Activated naive CD4-positive, alpha-beta T cell treated with anti-CD3 and anti-CD28 coated beads, Interleukin-2, amount 50 U/mL, for 72 hours (primary cell): Measurements from ENCODE around the gene SLC35E2B. TPM values are rescaled to one million over a fixed set of nuclear protein-coding genes. Genes with fewer than 3 reads are reported as not detected.
"Not testable (repeated sequence)": the region's sequence is repeated elsewhere in the genome, so short reads cannot be mapped to it uniquely, and the experiment has no call there.

Source experiments
- ATAC-seq, 2 donors: fragments of 150-1000 bp; cut with Tn5 transposase; 2 replicates each; pipeline ENCODE4 v1.10.0; 2021; ENCODE audit warnings: mild to moderate bottlenecking in 2 of 2, moderate library complexity in 2 of 2
- DNase-seq, 2 donors: peaks; one replicate each; pipeline ENCODE4 v3.0.0; 2021 to 2022; ENCODE audit warnings: low spot score in 2 of 2
- H3K27ac Mint-ChIP-seq, 2 donors: one replicate each; pipeline ENCODE4 v1.8.0; 2022; ENCODE audit warnings: mild to moderate bottlenecking in 2 of 2, mixed read lengths in 2 of 2
- H3K36me3 Mint-ChIP-seq, 2 donors: one replicate each; pipeline ENCODE4 v1.8.0; 2022; ENCODE audit warnings: mixed read lengths in 2 of 2
- H3K9me3 Mint-ChIP-seq, 2 donors: one replicate each; pipeline ENCODE4 v1.8.0; 2022; ENCODE audit warnings: mixed read lengths in 2 of 2
- total RNA-seq, 2 donors: library from RNA; stranded (reverse); gene quantifications; one replicate each; pipeline ENCODE4 v1.2.3, GENCODE V29; 2022

Gene SLC35E2B
- total RNA-seq, 2 donors from 2014 or later: 19.0 to 48.5 TPM

- not testable (repeated sequence) for H3K36me3 Mint-ChIP-seq, ATAC-seq, H3K9me3 Mint-ChIP-seq, H3K27ac Mint-ChIP-seq, DNase-seq
Observed at GRCh38 chr1:1707897-1708296, 15.3 kb upstream of the SLC35E2B start.

GRCh38 chr1:1707241-1707640 is 14.6 kb upstream of the SLC35E2B start:
- ATAC-seq, H3K9me3 Mint-ChIP-seq, H3K36me3 Mint-ChIP-seq, H3K27ac Mint-ChIP-seq, DNase-seq: not testable (repeated sequence)

GRCh38 chr1:1705623-1706022 is 13.0 kb upstream of the SLC35E2B start:
- not testable (repeated sequence) for DNase-seq, H3K36me3 Mint-ChIP-seq, H3K27ac Mint-ChIP-seq, H3K9me3 Mint-ChIP-seq, ATAC-seq

GRCh38 chr1:1704284-1704957 is 11.8 kb upstream of the SLC35E2B start:
- H3K9me3 Mint-ChIP-seq, ATAC-seq, H3K27ac Mint-ChIP-seq, H3K36me3 Mint-ChIP-seq, DNase-seq: not testable (repeated sequence)

- ATAC-seq: no peak
- Mint-ChIP-seq H3K36me3 (no peaks in the 10 kb centered on the region), H3K9me3 (no peaks in the 10 kb centered on the region), H3K27ac (no peak overlapping the region)
- no peak for DNase-seq
Observed at GRCh38 chr1:1703796-1704195, 11.2 kb upstream of the SLC35E2B start.

- ATAC-seq, DNase-seq, H3K27ac Mint-ChIP-seq, H3K9me3 Mint-ChIP-seq, H3K36me3 Mint-ChIP-seq: not testable (repeated sequence)
Observed at GRCh38 chr1:1702506-1702905, 9.9 kb upstream of the SLC35E2B start.

DNA sequence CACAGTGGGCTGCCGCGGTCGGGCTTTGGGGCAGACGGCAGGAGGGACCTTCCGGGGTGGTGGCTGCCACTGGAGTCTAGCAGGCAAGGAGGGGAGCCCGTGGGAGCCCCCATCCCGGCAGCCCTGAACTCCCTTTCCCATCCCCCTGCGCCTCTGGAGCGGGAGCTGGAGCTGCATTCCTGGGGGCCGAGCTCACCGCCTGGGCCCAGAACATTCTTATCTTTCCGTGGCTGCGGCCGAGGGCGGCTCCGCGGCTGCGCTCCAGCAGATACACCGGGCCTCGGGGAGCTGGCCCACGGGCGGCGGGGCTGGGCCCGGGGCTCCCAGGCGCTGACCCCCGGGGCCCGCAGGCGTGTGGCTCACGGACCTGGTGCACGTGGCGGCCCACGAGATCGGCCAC is 8.0 kb upstream of the SLC35E2B start:
- DNase-seq, H3K9me3 Mint-ChIP-seq, H3K27ac Mint-ChIP-seq, ATAC-seq, H3K36me3 Mint-ChIP-seq: not testable (repeated sequence)

DNA sequence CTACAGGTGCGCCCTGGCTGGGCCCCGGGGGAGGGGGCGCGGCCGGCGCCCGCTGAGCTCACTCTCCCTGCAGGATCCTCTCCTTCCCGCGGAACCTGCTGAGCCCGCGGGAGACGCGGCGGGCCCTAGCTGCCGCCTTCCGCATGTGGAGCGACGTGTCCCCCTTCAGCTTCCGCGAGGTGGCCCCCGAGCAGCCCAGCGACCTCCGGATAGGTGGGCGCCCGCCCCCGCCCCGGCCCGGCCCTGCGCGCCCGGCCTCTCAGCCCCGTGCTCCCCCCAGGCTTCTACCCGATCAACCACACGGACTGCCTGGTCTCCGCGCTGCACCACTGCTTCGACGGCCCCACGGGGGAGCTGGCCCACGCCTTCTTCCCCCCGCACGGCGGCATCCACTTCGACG is 7.5 kb upstream of the SLC35E2B start:
- not testable (repeated sequence) for DNase-seq, H3K36me3 Mint-ChIP-seq, H3K9me3 Mint-ChIP-seq, H3K27ac Mint-ChIP-seq
- peak in 1 of 2 donors; percentile 10 for ATAC-seq

GRCh38 chr1:1699061-1699460 is 6.5 kb upstream of the SLC35E2B start:
- not testable (repeated sequence) for H3K27ac Mint-ChIP-seq, DNase-seq, H3K36me3 Mint-ChIP-seq, ATAC-seq, H3K9me3 Mint-ChIP-seq

DNA sequence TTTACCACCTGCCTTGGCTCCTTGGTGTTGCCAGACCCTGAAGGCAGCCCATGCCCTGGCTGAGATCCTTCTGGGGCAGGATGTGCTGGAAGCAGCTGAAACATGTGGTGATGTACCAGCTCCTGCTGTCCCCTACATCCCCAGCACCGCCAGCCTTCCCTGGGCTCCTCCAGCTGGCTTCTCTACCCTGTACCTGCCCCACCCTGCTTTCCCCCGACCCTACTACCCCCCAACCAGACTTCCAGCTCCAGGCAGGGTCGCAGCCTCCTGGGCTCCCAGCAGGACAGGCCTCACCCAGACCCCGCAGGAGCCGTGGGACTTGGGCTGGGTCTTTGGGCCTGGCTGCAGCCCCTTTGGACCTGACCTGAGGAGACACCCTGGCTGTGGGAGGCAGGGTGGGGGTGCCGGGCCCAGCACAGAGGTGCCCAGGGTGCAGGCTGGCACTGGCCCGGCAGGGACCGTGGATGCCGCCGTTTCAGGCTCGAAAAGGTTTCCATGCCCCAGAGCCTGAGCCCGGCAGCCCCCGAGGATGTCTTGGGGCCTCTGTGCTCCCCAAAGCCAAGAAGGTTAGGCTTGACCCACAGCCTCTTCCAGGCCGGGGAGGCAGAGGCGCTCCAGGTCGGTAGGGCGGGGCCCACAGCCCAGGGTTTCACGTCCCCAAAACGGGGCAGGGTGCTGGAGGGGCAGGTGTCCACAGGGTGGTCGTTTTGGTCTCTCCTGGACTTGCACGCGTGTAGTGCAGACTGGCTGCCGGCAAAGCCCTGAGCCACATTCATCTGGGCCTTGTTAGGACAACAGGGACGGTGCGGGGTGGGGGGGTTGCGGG is 5.0 kb upstream of the SLC35E2B start:
- H3K27ac Mint-ChIP-seq, DNase-seq, ATAC-seq, H3K36me3 Mint-ChIP-seq, H3K9me3 Mint-ChIP-seq: not testable (repeated sequence)

- H3K36me3 Mint-ChIP-seq, ATAC-seq, H3K27ac Mint-ChIP-seq, DNase-seq, H3K9me3 Mint-ChIP-seq: not testable (repeated sequence)
Observed at GRCh38 chr1:1696431-1697357, 4.1 kb upstream of the SLC35E2B start.

DNA sequence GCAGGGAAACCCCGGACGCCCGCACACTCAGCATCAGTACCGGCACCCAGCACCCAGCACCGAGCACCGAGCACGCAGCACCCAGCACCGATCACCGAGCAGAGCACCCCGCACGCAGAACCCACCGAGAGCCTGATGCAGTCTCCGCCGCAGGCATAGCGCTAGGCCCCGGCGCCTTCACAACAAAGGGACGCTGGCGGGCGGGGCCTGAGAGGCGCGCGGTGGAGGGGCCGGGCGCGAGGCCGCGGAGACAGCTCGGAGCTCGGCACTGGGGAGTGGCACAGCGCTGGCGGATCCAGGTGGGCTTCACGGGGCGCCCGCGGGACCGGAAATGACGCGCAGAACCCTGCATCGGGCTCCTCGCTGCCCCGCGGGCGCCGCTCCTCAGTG is 276 bp downstream of the SLC35E2B start:
- H3K36me3 Mint-ChIP-seq, H3K9me3 Mint-ChIP-seq: not testable (repeated sequence)
- ATAC-seq (peak; percentile 65 to 67), DNase-seq (peak in 1 of 2 donors; percentile 79)
- peak overlapping the region in 1 of 2 donors; percentile 87 for H3K27ac Mint-ChIP-seq

GRCh38 chr1:1691443-1691842 is 1.2 kb downstream of the SLC35E2B start:
- H3K36me3 Mint-ChIP-seq, H3K9me3 Mint-ChIP-seq, DNase-seq, H3K27ac Mint-ChIP-seq, ATAC-seq: not testable (repeated sequence)

DNA sequence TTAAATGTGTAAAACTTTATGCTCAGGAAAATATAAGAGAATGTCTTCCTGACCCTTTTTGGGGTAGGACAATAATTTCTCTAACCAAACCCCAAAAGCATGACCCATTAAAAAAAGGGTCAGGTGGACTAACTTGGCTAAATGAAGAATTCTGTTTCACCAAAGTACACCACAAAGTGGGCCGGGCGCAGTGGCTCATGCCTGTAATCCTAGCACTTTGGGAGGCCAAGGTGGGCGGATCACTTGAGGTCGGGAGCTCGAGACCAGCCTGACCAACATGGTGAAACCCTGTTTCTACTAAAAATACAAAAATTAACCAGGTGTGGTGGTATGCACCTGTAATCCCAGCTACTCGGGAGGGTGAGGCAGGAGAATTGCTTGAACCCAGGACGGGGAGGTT is 3.1 kb downstream of the SLC35E2B start:
- not testable (repeated sequence) for H3K36me3 Mint-ChIP-seq, H3K27ac Mint-ChIP-seq, H3K9me3 Mint-ChIP-seq

DNA sequence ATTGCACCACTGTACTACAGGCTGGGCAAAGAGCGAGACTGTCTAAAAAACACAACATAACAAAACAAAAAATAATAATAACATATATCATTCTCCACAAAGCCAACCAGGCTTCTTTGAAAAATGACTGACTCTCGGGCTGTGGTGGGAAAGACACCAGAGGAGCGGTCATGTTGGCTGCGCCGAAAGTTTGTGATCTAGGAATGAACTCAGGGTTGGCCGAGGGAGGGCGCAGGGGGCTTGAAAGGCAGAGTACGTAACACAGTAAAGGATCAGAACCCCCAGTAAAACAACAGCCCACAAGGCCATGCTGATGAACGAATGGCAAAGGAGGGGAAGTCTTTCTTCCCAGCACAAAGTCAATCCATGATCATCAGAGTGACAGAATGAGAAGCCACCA is 4.7 kb downstream of the SLC35E2B start:
- ATAC-seq: no peak
- no peaks in the 10 kb centered on the region for H3K36me3 Mint-ChIP-seq
- H3K27ac Mint-ChIP-seq: peak overlapping the region in 1 of 2 donors; percentile 40
- H3K9me3 Mint-ChIP-seq: no peaks in the 10 kb centered on the region
- DNase-seq: no peak

More for the DNA sequence above, 3.1 kb downstream of the SLC35E2B start:
- not testable (repeated sequence) for DNase-seq, ATAC-seq

- DNase-seq: no peak
- no peaks in the 10 kb centered on the region for H3K9me3 Mint-ChIP-seq
- no peak for ATAC-seq
- H3K27ac Mint-ChIP-seq: peak overlapping the region in 1 of 2 donors; percentile 65
- H3K36me3 Mint-ChIP-seq: no peaks in the 10 kb centered on the region
Observed at GRCh38 chr1:1684031-1684681, 8.4 kb downstream of the SLC35E2B start.
